Measurements from ENCODE around the gene ANKIB1.

Gene ANKIB1

GRCh38 chr7:92259610-92260247 is 14.0 kb downstream of the ANKIB1 start:
- H3K27ac ChIP-seq (replicated peaks) = no peak overlapping the region
- no peaks in the 10 kb centered on the region for H3K27me3 ChIP-seq (ENCODE audit: insufficient read depth, poor library complexity, severe bottlenecking)

GRCh38 chr7:92260248-92260781 is 14.5 kb downstream of the ANKIB1 start:
- no peak for TF ChIP-seq GABPA (IDR thresholded peaks at IDR 0.05; ENCODE audit: low read depth)
- TF ChIP-seq SPI1 (IDR thresholded peaks at IDR 0.05; ENCODE audit: borderline replicate concordance, low read depth) = no peak
- H3K27me3 ChIP-seq (ENCODE audit: insufficient read depth, poor library complexity, severe bottlenecking) = no peaks in the 10 kb centered on the region
- H3K4me3 ChIP-seq (replicated peaks; ENCODE audit: insufficient read depth, low read length) = no peak overlapping the region
- no peak for DNase-seq (ENCODE audit: low read depth in 1 of 2, low spot score in 1 of 2)
- H3K27ac ChIP-seq (replicated peaks) = no peak overlapping the region

More at GRCh38 chr7:92259610-92260247, 14.0 kb downstream of the ANKIB1 start:
- no peak for DNase-seq (ENCODE audit: low read depth in 1 of 2, low spot score in 1 of 2)
- TF ChIP-seq GABPA (IDR thresholded peaks at IDR 0.05; ENCODE audit: low read depth) (no peak), SPI1 (IDR thresholded peaks at IDR 0.05; ENCODE audit: borderline replicate concordance, low read depth) (peak; percentile 70; the same call in 1 of the 2 replicates)
- no peak overlapping the region for H3K4me3 ChIP-seq (replicated peaks; ENCODE audit: insufficient read depth, low read length)

DNA sequence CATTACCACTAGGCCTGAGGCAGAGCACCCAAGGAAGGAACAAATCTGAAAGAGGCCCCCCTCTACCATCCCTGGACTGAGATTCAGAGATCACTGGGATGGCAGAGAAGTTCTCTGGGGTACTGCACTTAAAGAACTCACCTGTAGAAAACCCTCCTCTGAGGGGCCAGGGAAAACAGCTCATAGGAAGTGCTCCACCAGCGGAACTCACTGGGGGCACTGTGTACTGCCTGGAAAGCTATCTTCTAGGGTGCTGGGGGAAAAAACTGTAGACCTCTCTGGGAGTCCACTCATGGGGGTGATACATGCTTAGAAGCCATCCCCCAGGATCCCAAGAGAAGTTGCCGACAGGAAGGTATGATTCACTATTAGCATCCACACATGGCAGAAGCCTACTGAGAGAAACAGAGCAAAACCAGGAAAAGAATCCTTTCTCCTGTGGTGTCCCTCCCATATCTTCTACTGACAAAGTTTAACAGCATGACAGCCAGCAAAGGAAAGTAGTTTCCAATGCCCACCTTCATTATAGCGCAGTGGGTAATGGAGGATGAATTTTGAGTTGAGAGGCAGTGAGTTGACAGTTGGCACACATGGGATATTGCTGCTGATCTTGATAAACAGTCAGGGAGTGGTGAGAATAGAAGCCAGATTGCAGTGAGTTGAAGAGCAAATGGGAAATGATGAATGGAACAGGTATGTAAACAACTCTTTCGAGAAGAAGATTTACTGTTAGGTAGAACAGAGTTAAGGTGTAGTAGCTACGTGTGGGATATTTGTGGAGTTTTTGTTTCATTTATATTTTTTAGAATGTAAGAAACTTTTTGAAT is 20.9 kb downstream of the ANKIB1 start:
- Histone ChIP-seq H3K27ac (replicated peaks) (no peak overlapping the region), H3K4me3 (replicated peaks; ENCODE audit: insufficient read depth, low read length) (no peak overlapping the region), H3K27me3 (ENCODE audit: insufficient read depth, poor library complexity, severe bottlenecking) (no peaks in the 10 kb centered on the region)
- TF ChIP-seq, protein P1, sequence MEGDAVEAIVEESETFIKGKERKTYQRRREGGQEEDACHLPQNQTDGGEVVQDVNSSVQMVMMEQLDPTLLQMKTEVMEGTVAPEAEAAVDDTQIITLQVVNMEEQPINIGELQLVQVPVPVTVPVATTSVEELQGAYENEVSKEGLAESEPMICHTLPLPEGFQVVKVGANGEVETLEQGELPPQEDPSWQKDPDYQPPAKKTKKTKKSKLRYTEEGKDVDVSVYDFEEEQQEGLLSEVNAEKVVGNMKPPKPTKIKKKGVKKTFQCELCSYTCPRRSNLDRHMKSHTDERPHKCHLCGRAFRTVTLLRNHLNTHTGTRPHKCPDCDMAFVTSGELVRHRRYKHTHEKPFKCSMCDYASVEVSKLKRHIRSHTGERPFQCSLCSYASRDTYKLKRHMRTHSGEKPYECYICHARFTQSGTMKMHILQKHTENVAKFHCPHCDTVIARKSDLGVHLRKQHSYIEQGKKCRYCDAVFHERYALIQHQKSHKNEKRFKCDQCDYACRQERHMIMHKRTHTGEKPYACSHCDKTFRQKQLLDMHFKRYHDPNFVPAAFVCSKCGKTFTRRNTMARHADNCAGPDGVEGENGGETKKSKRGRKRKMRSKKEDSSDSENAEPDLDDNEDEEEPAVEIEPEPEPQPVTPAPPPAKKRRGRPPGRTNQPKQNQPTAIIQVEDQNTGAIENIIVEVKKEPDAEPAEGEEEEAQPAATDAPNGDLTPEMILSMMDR (IDR thresholded peaks at IDR 0.05; ENCODE audit: insufficient read depth, low read length) = no peak
- TF ChIP-seq REST (IDR thresholded peaks at IDR 0.05; ENCODE audit: insufficient replicate concordance, low read depth) = no peak
- TF ChIP-seq GABPA (IDR thresholded peaks at IDR 0.05; ENCODE audit: low read depth) = no peak
- TF ChIP-seq SPI1 (IDR thresholded peaks at IDR 0.05; ENCODE audit: borderline replicate concordance, low read depth) = no peak
- TF ChIP-seq POLR2AphosphoS5 (IDR thresholded peaks at IDR 0.05; ENCODE audit: low read depth) = no peak
- no peak for DNase-seq (ENCODE audit: low read depth in 1 of 2, low spot score in 1 of 2)

- DNase-seq (ENCODE audit: low read depth in 1 of 2, low spot score in 1 of 2) = no peak
- Histone ChIP-seq H3K27ac (replicated peaks) (no peak overlapping the region), H3K4me3 (replicated peaks; ENCODE audit: insufficient read depth, low read length) (no peak overlapping the region), H3K27me3 (ENCODE audit: insufficient read depth, poor library complexity, severe bottlenecking) (no peaks in the 10 kb centered on the region)
- TF ChIP-seq, protein P1 (IDR thresholded peaks at IDR 0.05; ENCODE audit: insufficient read depth, low read length) = no peak
- no peak for TF ChIP-seq POLR2AphosphoS5 (IDR thresholded peaks at IDR 0.05; ENCODE audit: low read depth)
- TF ChIP-seq REST (IDR thresholded peaks at IDR 0.05; ENCODE audit: insufficient replicate concordance, low read depth) = no peak
- TF ChIP-seq GABPA (IDR thresholded peaks at IDR 0.05; ENCODE audit: low read depth) = no peak
- no peak for TF ChIP-seq SPI1 (IDR thresholded peaks at IDR 0.05; ENCODE audit: borderline replicate concordance, low read depth)
Measured at GRCh38 chr7:92268921-92269320, 23.1 kb downstream of the ANKIB1 start.

Measured in HL-60 (cell line).